ENCODE measurements around the gene PPP2R2B. TPM values are rescaled to one million over a fixed set of nuclear protein-coding genes. Genes with fewer than 3 reads are reported as not detected.

The PPP2R2B gene
- total RNA-seq, 4 donors from 2014 or later, result 0.20 to 1.9 (median 1.3) TPM

GRCh38 chr5:146690880-146691355 lies 187.6 kb downstream of the PPP2R2B start:
- Histone ChIP-seq H3K4me3 (no peak overlapping the region), H3K27me3 (no peaks in the 10 kb centered on the region), H3K36me3 (no peaks in the 10 kb centered on the region), H3K4me1 (no peaks in the 10 kb centered on the region), H3K9me3 (no peaks in the 10 kb centered on the region), H3K27ac (no peak overlapping the region)
- TF ChIP-seq POLR2AphosphoS5 (IDR thresholded peaks at IDR 0.05) (no peak), EP300 (IDR thresholded peaks at IDR 0.05; ENCODE audit: low read depth) (no peak), CTCF (IDR thresholded peaks at IDR 0.05) (no peak), POLR2A (IDR thresholded peaks at IDR 0.05) (no peak)
- no peak for DNase-seq
- WGBS, 2 donors (ENCODE audit: low coverage in 1 of 2), result 93% methylated on average over 6 of the region's 6 CpGs; no CpG with 5 or more reads in 1 of the 2 donors
- intact Hi-C loops (cut with DNase I; ENCODE audit: low total_unique reads), result no loop called here
- in situ Hi-C loops (cut with MboI; ENCODE audit: low pct_ligation_motif_present in 1 of 4, low pct_unique_long_range_greater_than_20kb in 1 of 4, low sequenced_read_pairs in 3 of 4), result no loop called here

GRCh38 chr5:146687630-146688029 lies 190.9 kb downstream of the PPP2R2B start:
- no peaks in the 10 kb centered on the region for H3K4me1 ChIP-seq
- no peak for TF ChIP-seq CTCF (IDR thresholded peaks at IDR 0.05)
- TF ChIP-seq POLR2AphosphoS5 (IDR thresholded peaks at IDR 0.05), result no peak
- no peak for TF ChIP-seq POLR2A (IDR thresholded peaks at IDR 0.05)
- TF ChIP-seq EP300 (IDR thresholded peaks at IDR 0.05; ENCODE audit: low read depth), result no peak
- no peak overlapping the region for H3K27ac ChIP-seq
- no peak overlapping the region for H3K4me3 ChIP-seq
- no peaks in the 10 kb centered on the region for H3K36me3 ChIP-seq
- in situ Hi-C loops (cut with MboI; ENCODE audit: low pct_ligation_motif_present in 1 of 4, low pct_unique_long_range_greater_than_20kb in 1 of 4, low sequenced_read_pairs in 3 of 4), result no loop called here
- no peaks in the 10 kb centered on the region for H3K27me3 ChIP-seq
- no peaks in the 10 kb centered on the region for H3K9me3 ChIP-seq
- 73 to 75% methylated on average over 4 of the region's 4 CpGs for WGBS, 2 donors (ENCODE audit: low coverage in 1 of 2)
- no peak for DNase-seq
- intact Hi-C loops (cut with DNase I; ENCODE audit: low total_unique reads), result no loop called here

GRCh38 chr5:146683861-146684260 lies 194.7 kb downstream of the PPP2R2B start:
- DNase-seq, result no peak
- no peaks in the 10 kb centered on the region for H3K27me3 ChIP-seq
- H3K27ac ChIP-seq, result no peak overlapping the region
- TF ChIP-seq CTCF (IDR thresholded peaks at IDR 0.05), result no peak
- TF ChIP-seq EP300 (IDR thresholded peaks at IDR 0.05; ENCODE audit: low read depth), result no peak
- TF ChIP-seq POLR2AphosphoS5 (IDR thresholded peaks at IDR 0.05), result no peak
- no peak for TF ChIP-seq POLR2A (IDR thresholded peaks at IDR 0.05)
- no peaks in the 10 kb centered on the region for H3K36me3 ChIP-seq
- no peak overlapping the region for H3K4me3 ChIP-seq
- in situ Hi-C loops (cut with MboI; ENCODE audit: low pct_ligation_motif_present in 1 of 4, low pct_unique_long_range_greater_than_20kb in 1 of 4, low sequenced_read_pairs in 3 of 4), result no loop called here
- 83 to 84% methylated on average over 5 of the region's 5 CpGs for WGBS, 2 donors (ENCODE audit: low coverage in 1 of 2)
- no peaks in the 10 kb centered on the region for H3K9me3 ChIP-seq
- intact Hi-C loops (cut with DNase I; ENCODE audit: low total_unique reads), result no loop called here
- H3K4me1 ChIP-seq, result no peaks in the 10 kb centered on the region

GRCh38 chr5:146682899-146683532 lies 195.5 kb downstream of the PPP2R2B start:
- H3K27me3 ChIP-seq, result no peaks in the 10 kb centered on the region
- no peaks in the 10 kb centered on the region for H3K4me1 ChIP-seq
- 81 to 82% methylated on average over 2 to 5 of the region's 5 CpGs for WGBS, 2 donors (ENCODE audit: low coverage in 1 of 2)
- intact Hi-C loops (cut with DNase I; ENCODE audit: low total_unique reads), result no loop called here
- H3K27ac ChIP-seq, result no peak overlapping the region
- TF ChIP-seq CTCF (IDR thresholded peaks at IDR 0.05) (no peak), POLR2A (IDR thresholded peaks at IDR 0.05) (no peak), EP300 (IDR thresholded peaks at IDR 0.05; ENCODE audit: low read depth) (no peak), POLR2AphosphoS5 (IDR thresholded peaks at IDR 0.05) (no peak)
- H3K4me3 ChIP-seq, result no peak overlapping the region
- DNase-seq, result no peak
- no peaks in the 10 kb centered on the region for H3K9me3 ChIP-seq
- in situ Hi-C loops (cut with MboI; ENCODE audit: low pct_ligation_motif_present in 1 of 4, low pct_unique_long_range_greater_than_20kb in 1 of 4, low sequenced_read_pairs in 3 of 4), result no loop called here
- no peaks in the 10 kb centered on the region for H3K36me3 ChIP-seq

Data from transverse colon (tissue), 4 donors.